Measurements from ENCODE around the gene ADD1. TPM values are rescaled to one million over a fixed set of nuclear protein-coding genes. Genes with fewer than 3 reads are reported as not detected.
A peak's percentile ranks its signal among the peaks of the same experiment; 100 is the strongest.
"Not testable (repeated sequence)": the region's sequence is repeated elsewhere in the genome, so short reads cannot be mapped to it uniquely, and the experiment has no call there.

Gene ADD1
- total RNA-seq, 2 experiments from 2014 or later, result 251 to 260 TPM

- DNase-seq, result no peak
- Mint-ChIP-seq H3K27me3 (no peaks in the 10 kb centered on the region), H3K9me3 (ENCODE audit: low read depth) (no peaks in the 10 kb centered on the region), H3K4me1 (peaks cover 19% of the 10 kb centered on the region), H3K4me3 (no peak overlapping the region), H3K36me3 (peaks cover 52% of the 10 kb centered on the region), H3K27ac (no peak overlapping the region)
- ATAC-seq, result no peak
- CTCF ChIA-PET, result interaction anchor here (1.5 to 1.6 kb wide), 2 partner anchors 21 to 148 kb away, joined by 3 to 8 read pairs; no protein-coding TSS in a partner anchor
Observed at GRCh38 chr4:2911868-2912267, 68.2 kb downstream of the ADD1 start.

GRCh38 chr4:2913168-2913567 is 69.5 kb downstream of the ADD1 start:
- Mint-ChIP-seq H3K36me3 (peaks cover 56% of the 10 kb centered on the region), H3K4me3 (no peak overlapping the region), H3K27me3 (no peaks in the 10 kb centered on the region), H3K4me1 (peaks cover 13% of the 10 kb centered on the region), H3K27ac (no peak overlapping the region), H3K9me3 (ENCODE audit: low read depth) (no peaks in the 10 kb centered on the region)
- CTCF ChIA-PET, result interaction anchor here (1.2 to 1.6 kb wide), 2 partner anchors 19 to 41 kb away, joined by 3 read pairs; no protein-coding TSS in a partner anchor
- ATAC-seq (no peak), DNase-seq (no peak)

- CTCF ChIA-PET, result interaction anchor here (0.8 to 1.1 kb wide), 2 partner anchors 9 to 44 kb away, joined by 3 read pairs; no protein-coding TSS in a partner anchor
Observed at GRCh38 chr4:2914256-2915126, 70.8 kb downstream of the ADD1 start.

GRCh38 chr4:2915789-2916188 is 72.1 kb downstream of the ADD1 start:
- Mint-ChIP-seq H3K4me1 (peaks cover 19% of the 10 kb centered on the region), H3K27me3 (no peaks in the 10 kb centered on the region), H3K9me3 (ENCODE audit: low read depth) (peaks cover 3% of the 10 kb centered on the region), H3K27ac (no peak overlapping the region), H3K36me3 (peaks cover 63% of the 10 kb centered on the region), H3K4me3 (no peak overlapping the region)
- DNase-seq, result no peak
- CTCF ChIA-PET, result no interaction called here
- no peak for ATAC-seq

More at GRCh38 chr4:2914256-2915126, 70.8 kb downstream of the ADD1 start:
- H3K9me3 Mint-ChIP-seq (ENCODE audit: low read depth), result no peaks in the 10 kb centered on the region
- no peaks in the 10 kb centered on the region for H3K27me3 Mint-ChIP-seq
- peaks cover 13% of the 10 kb centered on the region for H3K4me1 Mint-ChIP-seq
- H3K36me3 Mint-ChIP-seq, result peaks cover 58% of the 10 kb centered on the region
- peak overlapping the region; percentile 3 for H3K27ac Mint-ChIP-seq
- peak; percentile 72 for DNase-seq
- peak; percentile 75 for ATAC-seq
- no peak overlapping the region for H3K4me3 Mint-ChIP-seq

DNA sequence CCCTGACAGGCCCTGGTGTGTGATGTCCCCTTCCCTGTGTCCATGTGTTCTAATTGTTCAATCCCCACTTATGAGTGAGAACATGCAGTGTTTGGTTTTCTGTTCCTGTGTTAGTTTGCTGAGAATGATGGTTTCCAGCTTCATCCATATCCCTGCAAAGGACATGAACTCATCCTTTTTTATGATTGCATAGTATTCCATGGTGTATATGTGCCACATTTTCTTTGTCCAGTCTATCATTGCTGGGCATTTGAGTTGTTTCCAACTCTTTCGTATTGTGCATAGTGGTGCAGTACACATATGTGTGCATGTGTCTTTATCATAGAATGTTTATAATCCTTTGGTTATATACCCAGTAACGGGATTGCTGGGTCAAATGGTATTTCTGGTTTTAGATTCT is 73.1 kb downstream of the ADD1 start:
- DNase-seq; H3K9me3 Mint-ChIP-seq (ENCODE audit: low read depth); H3K27ac Mint-ChIP-seq: not testable (repeated sequence)

DNA sequence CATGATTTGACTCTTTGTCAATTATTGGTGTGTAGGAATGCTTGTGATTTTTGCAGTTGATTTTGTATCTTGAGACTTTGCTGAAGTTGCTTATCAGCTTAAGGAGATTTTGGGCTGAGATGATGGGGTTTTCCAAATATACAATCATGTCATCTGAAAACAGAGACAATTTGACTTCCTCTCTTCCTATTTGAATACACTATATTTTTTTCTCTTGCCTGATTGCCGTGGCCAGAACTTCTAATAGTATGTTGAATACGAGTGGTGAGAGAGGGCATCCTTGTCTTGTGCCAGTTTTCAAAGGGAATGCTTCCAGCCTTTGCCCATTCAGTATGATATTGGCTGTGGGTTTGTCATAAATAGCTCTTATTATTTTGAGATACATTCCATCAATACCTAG is 74.7 kb downstream of the ADD1 start:
- not testable (repeated sequence) for H3K27ac Mint-ChIP-seq
- H3K4me1 Mint-ChIP-seq, result peaks cover 41% of the 10 kb centered on the region

More for the DNA sequence above, 73.1 kb downstream of the ADD1 start:
- CTCF ChIA-PET, H3K27me3 Mint-ChIP-seq, ATAC-seq, H3K4me3 Mint-ChIP-seq: not testable (repeated sequence)
- Mint-ChIP-seq H3K36me3 (peaks cover 66% of the 10 kb centered on the region), H3K4me1 (peaks cover 25% of the 10 kb centered on the region)

GRCh38 chr4:2918714-2919113 is 75.1 kb downstream of the ADD1 start:
- H3K27ac Mint-ChIP-seq; H3K27me3 Mint-ChIP-seq; DNase-seq; H3K4me3 Mint-ChIP-seq; ATAC-seq; CTCF ChIA-PET; H3K9me3 Mint-ChIP-seq (ENCODE audit: low read depth): not testable (repeated sequence)
- H3K36me3 Mint-ChIP-seq, result peaks cover 66% of the 10 kb centered on the region
- H3K4me1 Mint-ChIP-seq, result peaks cover 43% of the 10 kb centered on the region

More for the DNA sequence above, 74.7 kb downstream of the ADD1 start:
- CTCF ChIA-PET; ATAC-seq; DNase-seq; H3K27me3 Mint-ChIP-seq; H3K9me3 Mint-ChIP-seq (ENCODE audit: low read depth); H3K4me3 Mint-ChIP-seq: not testable (repeated sequence)
- peaks cover 66% of the 10 kb centered on the region for H3K36me3 Mint-ChIP-seq

GRCh38 chr4:2922453-2923101 is 78.9 kb downstream of the ADD1 start:
- H3K36me3 Mint-ChIP-seq, result peaks cover 58% of the 10 kb centered on the region
- H3K27me3 Mint-ChIP-seq; H3K4me3 Mint-ChIP-seq; H3K9me3 Mint-ChIP-seq (ENCODE audit: low read depth); ATAC-seq: not testable (repeated sequence)
- H3K27ac Mint-ChIP-seq, result peak overlapping the region; percentile 70
- peaks cover 35% of the 10 kb centered on the region for H3K4me1 Mint-ChIP-seq
- CTCF ChIA-PET, result interaction anchor here (0.7 to 2.6 kb wide), 6 partner anchors 12 to 159 kb away, joined by 3 to 5 read pairs (median 3); no protein-coding TSS in a partner anchor
- peak; percentile 79 for DNase-seq

GRCh38 chr4:2923141-2923551 is 79.5 kb downstream of the ADD1 start:
- CTCF ChIA-PET, result interaction anchor here (0.7 to 2.6 kb wide), 6 partner anchors 8 to 159 kb away, joined by 3 to 5 read pairs (median 3); no protein-coding TSS in a partner anchor
- Mint-ChIP-seq H3K27me3 (no peaks in the 10 kb centered on the region), H3K27ac (peak overlapping the region; percentile 70), H3K4me3 (no peak overlapping the region), H3K4me1 (peaks cover 35% of the 10 kb centered on the region), H3K9me3 (ENCODE audit: low read depth) (peaks cover 3% of the 10 kb centered on the region), H3K36me3 (peaks cover 56% of the 10 kb centered on the region)
- no peak for ATAC-seq
- no peak for DNase-seq

- CTCF ChIA-PET, result interaction anchor here (0.9 to 2.6 kb wide), 5 partner anchors 9 to 160 kb away, joined by 3 to 5 read pairs (median 3); no protein-coding TSS in a partner anchor
- Mint-ChIP-seq H3K27ac (peak overlapping the region; percentile 70), H3K36me3 (peaks cover 52% of the 10 kb centered on the region), H3K4me3 (no peak overlapping the region), H3K9me3 (ENCODE audit: low read depth) (peaks cover 3% of the 10 kb centered on the region), H3K27me3 (no peaks in the 10 kb centered on the region), H3K4me1 (peaks cover 35% of the 10 kb centered on the region)
- DNase-seq (no peak), ATAC-seq (peak; percentile 16)
Observed at GRCh38 chr4:2923668-2924173, 80.1 kb downstream of the ADD1 start.

- CTCF ChIA-PET, result interaction anchor here (1.0 to 2.6 kb wide), 3 partner anchors 10 to 160 kb away, joined by 3 to 5 read pairs (median 4); no protein-coding TSS in a partner anchor
- H3K9me3 Mint-ChIP-seq (ENCODE audit: low read depth), result peaks cover 3% of the 10 kb centered on the region
- H3K36me3 Mint-ChIP-seq, result peaks cover 52% of the 10 kb centered on the region
- H3K4me3 Mint-ChIP-seq, result no peak overlapping the region
- no peaks in the 10 kb centered on the region for H3K27me3 Mint-ChIP-seq
- peaks cover 35% of the 10 kb centered on the region for H3K4me1 Mint-ChIP-seq
- ATAC-seq, result no peak
- no peak for DNase-seq
- H3K27ac Mint-ChIP-seq, result peak overlapping the region; percentile 48
Observed at GRCh38 chr4:2924286-2924685, 80.6 kb downstream of the ADD1 start.

DNA sequence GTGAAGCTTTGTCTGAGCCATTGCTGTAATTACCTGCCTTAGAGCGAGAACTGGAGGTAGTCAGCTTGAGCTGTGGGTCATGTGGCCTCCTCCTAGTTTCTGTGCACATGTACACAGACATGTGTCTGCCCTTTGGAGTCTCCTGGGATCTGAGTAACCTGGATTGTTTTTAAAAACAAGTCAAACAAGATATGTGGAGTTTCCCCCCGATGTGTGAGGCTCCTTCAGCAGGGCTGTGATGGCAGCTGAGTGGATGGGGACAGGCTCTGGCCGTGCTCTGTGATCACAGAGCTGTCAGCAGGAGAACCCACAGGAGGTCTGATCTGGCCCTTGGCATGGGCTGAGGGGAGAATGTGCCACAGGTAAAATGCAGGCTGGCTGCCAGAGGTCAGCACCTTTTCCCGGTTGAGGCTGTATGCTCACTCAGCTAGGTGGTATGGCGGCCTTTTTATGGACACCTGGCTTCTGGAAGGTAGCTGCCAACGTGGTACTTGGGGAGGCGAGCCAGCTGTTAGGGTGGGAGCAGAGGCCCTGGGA is 81.2 kb downstream of the ADD1 start:
- Mint-ChIP-seq H3K4me1 (peaks cover 35% of the 10 kb centered on the region), H3K4me3 (no peak overlapping the region), H3K9me3 (ENCODE audit: low read depth) (peaks cover 3% of the 10 kb centered on the region), H3K27me3 (no peaks in the 10 kb centered on the region), H3K27ac (peak overlapping the region; percentile 48), H3K36me3 (peaks cover 48% of the 10 kb centered on the region)
- DNase-seq (no peak), ATAC-seq (no peak)
- CTCF ChIA-PET, result interaction anchor here (1.0 to 2.6 kb wide), 2 partner anchors 29 to 161 kb away, joined by 4 to 5 read pairs; no protein-coding TSS in a partner anchor

DNA sequence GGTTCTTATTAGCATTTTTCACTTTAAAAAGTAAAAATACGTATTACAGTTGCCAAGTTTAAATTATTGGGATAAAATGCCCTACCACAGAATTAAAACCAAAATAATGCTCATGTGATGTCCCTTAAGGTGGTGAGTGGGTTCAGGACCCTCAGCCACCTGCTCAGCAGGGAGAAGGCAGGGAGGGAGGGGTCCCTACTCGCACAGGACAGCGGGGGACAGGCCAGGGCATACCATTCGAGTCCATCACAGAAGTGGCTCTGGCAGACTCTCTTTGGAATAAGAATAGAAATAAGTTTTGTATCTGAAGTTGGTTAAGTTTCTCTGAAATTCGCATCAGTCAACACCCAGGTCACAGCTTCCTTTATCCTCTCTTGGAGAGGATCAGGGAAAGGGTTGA is 81.9 kb downstream of the ADD1 start:
- Mint-ChIP-seq H3K4me3 (no peak overlapping the region), H3K27me3 (no peaks in the 10 kb centered on the region), H3K27ac (no peak overlapping the region), H3K4me1 (peaks cover 34% of the 10 kb centered on the region), H3K9me3 (ENCODE audit: low read depth) (no peaks in the 10 kb centered on the region), H3K36me3 (peaks cover 45% of the 10 kb centered on the region)
- CTCF ChIA-PET, result interaction anchor here (1.0 kb wide), 1 partner anchor 161 kb away, joined by 4 read pairs; no protein-coding TSS in a partner anchor
- DNase-seq (no peak), ATAC-seq (no peak)
